Ovary (tissue), 1 donor: ENCODE results near the gene ZNF664.

Source experiments
- EP300 ChIP-seq: sonication (generic); formaldehyde crosslinking; IDR thresholded peaks from one replicate; pipeline ENCODE4 v1.6.1; 2017; ENCODE audit warnings: antibody characterized with exemption
- POLR2A ChIP-seq: fragments of 450-650 bp; IDR thresholded peaks from one replicate; pipeline ENCODE4 v1.6.1; 2017; ENCODE audit warnings: antibody characterized with exemption, mild to moderate bottlenecking, moderate library complexity

GRCh38 chr12:124028555-124028925 is 55.5 kb downstream of the ZNF664 start:
- TF ChIP-seq EP300 (no peak), POLR2A (no peak)
